Tibial artery (tissue), 4 donors: ENCODE data around the gene OSBPL1A.

Source experiments
- DNase-seq, 2 donors: peaks; one replicate each; pipeline ENCODE4 v3.0.0-alpha.2; 2019
- H3K27ac ChIP-seq, 2 donors: fragments of 200-600 bp; sonication (generic) in 1 of 2; 1 replicate in 1 of 2; 2 replicates in 1 of 2; pipeline ENCODE4 v1.5.1; 2018 to 2019; ENCODE audit warnings: mild to moderate bottlenecking in 1 of 2
- H3K27me3 ChIP-seq, 2 donors: fragments of 200-600 bp; sonication (generic) in 1 of 2; one replicate each; pipeline versions ENCODE4 v1.5.1 to v1.6.0; 2016 to 2019
- H3K36me3 ChIP-seq, 3 donors: fragments of 200-600 bp; sonication (generic) in 2 of 3; one replicate each; pipeline ENCODE4 v1.5.1; 2016 to 2019; ENCODE audit warnings: mild to moderate bottlenecking in 2 of 3
- H3K4me1 ChIP-seq, 4 donors: fragments of 200-600 bp; sonication (generic) in 2 of 4; 1 replicate in 3 of 4; 2 replicates in 1 of 4; pipeline ENCODE4 v1.5.1; 2016 to 2019
- H3K4me3 ChIP-seq, 2 donors: fragments of 200-600 bp; sonication (generic) in 1 of 2; 1 replicate in 1 of 2; 2 replicates in 1 of 2; pipeline ENCODE4 v1.5.1; 2018 to 2019; ENCODE audit warnings: mild to moderate bottlenecking in 2 of 2
- H3K9me3 ChIP-seq, 3 donors: fragments of 200-600 bp; sonication (generic) in 1 of 3; one replicate each; pipeline ENCODE4 v1.5.1; 2016 to 2019
- CTCF ChIP-seq, 2 experiments: fragments of 200-600 bp in 1 of 2; fragments of 450-650 bp in 1 of 2; IDR thresholded peaks; one replicate each; pipeline ENCODE4 v1.5.1; 2017 to 2019; ENCODE audit warnings: antibody characterized with exemption in 2 of 2, mild to moderate bottlenecking in 1 of 2, moderate library complexity in 1 of 2
- intact Hi-C: fragments of 100-400 bp; cut with DNase I; formaldehyde crosslinking; loops from one replicate; pipeline ENCODE4 v1.15.0; 2023; ENCODE audit warnings: low total_unique reads

OSBPL1A gene

GRCh38 chr18:24112874-24113615 is 284.6 kb downstream of the OSBPL1A start:
- Histone ChIP-seq H3K36me3 (peaks cover 0 to 11% (median 0%) of the 10 kb centered on the region in 3 donors), H3K4me1 (no peaks in the 10 kb centered on the region), H3K9me3 (no peaks in the 10 kb centered on the region), H3K27ac (no peak overlapping the region), H3K27me3 (no peaks in the 10 kb centered on the region), H3K4me3 (no peak overlapping the region)
- intact Hi-C loops, result no loop called here
- DNase-seq, result no peak
- no peak for TF ChIP-seq CTCF (IDR thresholded peaks at IDR 0.05)

GRCh38 chr18:24112464-24112863 is 285.2 kb downstream of the OSBPL1A start:
- intact Hi-C loops, result no loop called here
- Histone ChIP-seq H3K4me3 (no peak overlapping the region), H3K4me1 (no peaks in the 10 kb centered on the region), H3K36me3 (peaks cover 0 to 11% (median 0%) of the 10 kb centered on the region in 3 donors), H3K9me3 (no peaks in the 10 kb centered on the region), H3K27me3 (no peaks in the 10 kb centered on the region), H3K27ac (no peak overlapping the region)
- no peak for TF ChIP-seq CTCF (IDR thresholded peaks at IDR 0.05)
- DNase-seq, result no peak
